ENCODE results near the gene COQ2.
"Not testable (repeated sequence)": the region's sequence is repeated elsewhere in the genome, so short reads cannot be mapped to it uniquely, and the experiment has no call there.

Gene COQ2

DNA sequence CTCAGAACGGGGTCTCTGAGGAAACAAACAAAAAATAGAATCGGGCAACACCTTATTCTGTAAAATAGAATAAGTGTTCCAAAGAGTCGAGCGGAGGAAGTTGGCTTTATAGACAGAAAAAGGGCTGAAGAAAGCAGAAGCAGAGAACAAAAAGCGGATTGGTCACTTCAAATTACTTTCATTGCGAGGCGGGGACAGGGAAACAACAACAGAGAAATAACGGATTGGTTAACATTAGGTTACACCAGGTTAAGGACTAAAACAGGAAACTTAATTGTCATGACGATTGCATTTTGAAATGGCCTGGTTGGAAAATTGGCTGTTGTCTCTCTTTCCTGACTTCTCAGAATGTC is 433 bp upstream of the COQ2 start:
- DNase-seq (ENCODE audit: low spot score): no peak

DNA sequence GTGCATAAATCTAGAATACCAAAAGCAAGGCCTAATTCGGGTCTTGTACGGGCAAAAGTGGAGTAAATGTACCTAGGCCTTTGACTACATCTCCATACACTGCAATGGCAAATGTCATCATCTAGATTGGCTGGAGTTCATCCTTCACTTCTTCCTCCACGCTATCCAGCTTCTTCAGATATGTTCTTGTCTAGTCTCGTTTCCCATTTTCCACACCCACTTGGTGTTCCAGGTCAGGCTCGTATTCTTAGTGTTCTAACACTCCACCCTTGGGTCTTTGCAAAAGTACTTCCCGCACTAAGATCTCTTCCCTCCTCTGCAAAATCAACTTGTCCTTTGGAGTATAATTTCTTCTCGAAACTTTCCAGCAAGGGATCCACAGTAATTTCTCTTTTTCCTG is 1.4 kb downstream of the COQ2 start:
- DNase-seq (ENCODE audit: low spot score): no peak

DNA sequence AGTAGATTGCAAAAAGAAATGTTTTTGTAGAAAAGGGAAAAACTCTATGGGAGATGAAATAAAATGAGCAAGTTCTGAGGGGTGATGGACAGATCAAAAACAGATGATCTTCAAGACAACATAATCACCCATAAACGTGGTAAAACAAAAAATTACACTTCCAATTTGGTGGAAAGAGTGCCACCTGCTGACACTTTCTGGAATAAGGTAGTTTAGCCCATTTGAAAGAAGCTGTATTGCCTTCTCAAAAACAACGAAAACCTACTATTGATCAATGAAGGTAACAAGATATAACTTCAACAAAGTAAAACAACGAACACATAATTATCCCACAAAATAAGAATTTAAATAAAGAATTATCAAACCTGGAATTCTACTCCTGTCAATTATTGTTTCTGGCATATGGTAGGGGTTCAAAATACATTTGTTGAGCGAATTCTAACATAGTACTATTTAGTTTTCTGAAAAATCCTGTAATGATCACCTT is 2.5 kb downstream of the COQ2 start:
- DNase-seq (ENCODE audit: low spot score): peak; percentile 48

DNA sequence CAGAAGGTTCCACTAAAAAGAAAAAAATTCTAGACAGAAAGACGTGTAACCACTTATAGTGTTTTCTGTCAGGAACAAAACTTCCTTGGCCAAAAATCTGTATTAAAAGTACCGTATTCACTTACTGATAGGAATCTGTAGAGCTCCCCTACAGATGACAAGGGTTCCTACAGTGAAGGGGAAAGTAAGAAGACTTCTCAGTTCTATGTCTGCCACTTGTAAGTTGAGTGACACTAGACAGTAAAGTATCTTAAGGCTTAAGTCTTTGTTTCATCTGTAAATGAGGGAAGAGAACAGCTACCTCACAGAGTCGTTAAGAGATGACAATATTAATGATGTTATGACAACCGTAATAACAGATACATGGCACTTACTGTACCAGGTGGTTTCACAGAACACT is 3.3 kb downstream of the COQ2 start:
- DNase-seq (ENCODE audit: low spot score): no peak

DNA sequence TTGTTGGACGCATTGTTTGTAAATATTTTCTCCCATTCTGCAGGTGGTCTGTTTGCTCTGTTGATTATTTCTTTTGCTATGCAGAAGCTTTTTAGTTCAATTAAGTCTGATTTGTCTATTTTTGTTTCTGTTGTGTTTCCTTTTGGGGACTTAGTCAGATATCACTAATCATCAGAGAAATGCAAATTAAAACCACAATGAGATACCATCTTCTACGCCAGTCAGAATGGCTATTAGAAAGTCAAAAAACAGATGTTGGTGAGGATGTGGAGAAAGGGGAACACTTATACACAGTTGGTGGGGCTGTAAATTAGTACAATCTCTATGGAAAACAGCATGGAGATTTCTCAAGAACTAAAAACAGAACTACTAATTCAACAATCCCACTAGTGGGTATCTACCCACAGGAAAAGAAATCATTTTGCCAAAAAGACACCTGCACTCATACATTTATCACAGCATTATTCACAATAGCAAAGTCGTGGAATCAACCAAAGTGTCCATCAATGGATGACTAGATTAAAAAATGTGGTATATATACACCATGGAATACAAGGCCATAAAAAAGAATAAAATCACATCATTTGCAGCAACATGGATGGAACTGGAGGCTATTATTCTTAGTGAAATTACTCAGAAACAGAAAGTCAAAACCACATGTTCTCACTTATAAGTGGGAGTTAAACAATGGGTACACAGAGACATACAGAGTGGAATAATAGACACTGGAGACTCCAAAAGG is 8.1 kb downstream of the COQ2 start:
- no peak for DNase-seq (ENCODE audit: low spot score)

DNA sequence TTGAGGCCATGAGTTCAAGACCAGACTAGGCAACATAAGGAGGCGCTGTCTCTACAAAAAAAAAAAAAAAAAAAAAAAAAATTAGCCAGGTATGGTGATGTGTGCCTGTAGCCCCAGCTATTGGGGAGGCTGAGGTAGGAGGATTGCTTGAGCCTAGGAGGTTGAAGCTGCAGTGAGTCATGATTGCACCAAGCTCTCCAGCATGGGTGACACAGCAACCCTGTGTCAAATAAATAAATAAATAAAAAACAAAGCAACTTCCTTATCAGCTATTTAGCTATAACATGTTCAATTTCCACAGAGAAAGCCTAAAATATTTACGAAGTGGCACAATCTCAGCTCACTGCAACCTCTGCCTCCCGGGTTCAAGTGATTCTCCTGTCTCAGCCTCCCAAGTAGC is 10.7 kb downstream of the COQ2 start:
- DNase-seq (ENCODE audit: low spot score): not testable (repeated sequence)

DNA sequence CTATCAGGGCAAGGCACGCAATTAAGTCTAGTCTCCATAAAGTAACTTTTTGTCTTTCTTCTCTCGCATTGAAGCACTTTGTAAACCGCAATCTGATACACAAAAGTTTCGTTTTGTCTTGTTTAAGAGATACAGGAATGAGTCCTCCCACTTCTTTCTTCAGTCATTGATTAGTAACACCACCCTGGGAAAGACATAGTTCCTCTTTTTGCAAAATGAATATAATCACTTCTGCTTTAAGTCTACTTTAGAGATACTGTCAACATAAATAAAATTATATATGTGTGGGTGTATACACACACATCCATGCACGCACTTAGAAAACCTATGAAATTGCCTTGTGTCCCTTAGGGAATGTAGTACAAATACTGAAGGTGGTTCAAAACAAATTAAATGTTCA is 11.7 kb downstream of the COQ2 start:
- DNase-seq (ENCODE audit: low spot score): no peak

DNA sequence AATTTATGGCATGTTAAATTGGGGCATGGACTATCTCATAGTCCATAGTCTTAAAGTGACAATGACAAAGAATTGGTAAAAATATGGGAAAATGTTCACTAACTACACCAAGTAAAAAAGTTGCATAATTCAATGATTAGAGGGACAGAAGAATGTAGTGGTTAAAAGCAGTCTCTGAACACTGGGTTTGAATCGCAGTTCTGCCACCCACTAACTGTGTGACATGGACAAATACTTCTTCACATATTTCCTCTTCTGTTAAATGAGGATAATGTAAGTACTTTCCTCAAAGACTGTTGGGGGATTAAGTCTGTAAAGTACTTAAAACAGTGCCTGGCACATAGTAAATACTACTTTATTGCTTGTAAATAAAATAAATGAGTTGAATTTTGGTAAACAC is 15.3 kb downstream of the COQ2 start:
- no peak for DNase-seq (ENCODE audit: low spot score)

DNA sequence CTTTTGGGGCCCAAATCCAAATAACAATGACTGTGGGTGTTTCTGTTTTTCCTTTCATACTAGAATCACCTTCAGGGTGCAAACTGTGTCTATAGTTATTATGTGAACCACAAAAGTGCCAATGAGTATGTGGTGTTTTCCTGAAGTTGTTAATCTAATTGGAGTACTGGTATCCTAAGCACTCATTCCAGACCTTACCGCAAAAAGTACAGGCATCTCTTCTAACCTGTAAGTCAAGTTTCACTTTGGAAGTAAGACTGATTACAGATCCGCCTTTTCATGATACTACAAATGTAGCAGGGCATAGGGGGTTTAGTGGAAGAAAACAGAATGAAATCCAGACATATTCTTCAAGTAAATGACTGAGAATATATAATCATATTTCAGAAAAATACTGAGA is 16.1 kb downstream of the COQ2 start:
- DNase-seq (ENCODE audit: low spot score): no peak

DNA sequence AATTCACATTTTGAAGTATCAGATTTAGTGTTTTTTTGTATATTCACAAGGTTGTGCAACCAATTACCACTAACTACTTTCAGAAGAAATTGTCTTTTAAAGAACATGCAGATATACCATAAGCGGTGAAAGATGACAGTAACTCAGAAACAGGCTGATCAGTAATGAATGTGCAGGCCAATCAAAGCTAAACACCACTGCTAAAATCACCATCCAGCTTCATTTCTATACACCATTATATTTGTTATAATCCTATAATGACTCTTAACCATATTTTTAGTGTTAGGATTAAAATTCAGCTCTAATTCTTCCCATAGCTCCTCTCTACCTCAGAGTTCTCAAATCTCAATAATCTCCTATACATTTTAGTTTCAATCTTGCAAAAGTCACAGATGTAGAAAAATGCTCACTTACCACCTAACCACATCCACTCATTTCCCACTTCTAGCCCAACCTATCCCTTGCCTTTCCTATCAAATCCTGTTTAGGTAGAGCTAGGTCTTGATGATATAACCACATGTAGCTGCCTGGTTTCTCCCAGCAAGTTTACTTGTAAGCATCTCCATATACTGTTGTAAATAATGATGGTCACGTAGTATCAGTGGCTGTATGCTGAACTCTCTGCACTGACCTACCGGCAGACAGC is 16.6 kb downstream of the COQ2 start:
- no peak for DNase-seq (ENCODE audit: low spot score)

DNA sequence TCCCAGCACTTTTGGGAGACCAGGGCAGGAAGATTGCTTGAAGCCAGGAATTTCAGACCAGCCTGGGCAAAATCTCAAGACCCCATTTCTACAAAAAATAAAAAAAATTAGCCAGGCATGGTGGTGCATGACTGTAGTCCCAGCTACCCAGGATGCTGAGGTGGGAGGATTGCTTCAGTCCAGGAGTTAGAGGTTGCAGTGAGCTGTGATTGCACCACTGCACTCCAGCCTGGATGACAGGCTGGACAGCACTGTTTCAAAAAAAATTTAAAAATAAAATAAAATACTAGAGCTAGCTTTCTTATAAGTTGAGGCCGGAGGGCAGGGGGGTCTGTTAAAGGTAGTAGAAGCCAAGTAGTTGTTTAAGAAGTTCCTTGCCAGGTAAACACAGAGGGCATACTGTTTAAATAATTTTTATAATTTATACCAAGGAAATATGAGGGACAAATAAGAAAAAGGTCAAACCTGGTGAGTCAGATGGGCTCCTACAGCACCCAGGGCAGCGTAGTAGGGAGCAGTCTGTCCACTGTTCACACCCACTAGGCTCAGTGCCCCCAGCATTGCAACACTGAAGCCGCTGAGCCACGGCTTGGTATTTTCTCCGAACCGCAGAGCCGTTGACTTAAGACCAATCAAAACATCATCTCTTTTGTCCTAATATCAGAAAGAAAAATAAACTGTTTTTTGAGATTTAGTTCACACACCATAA is 17.3 kb downstream of the COQ2 start:
- no peak for DNase-seq (ENCODE audit: low spot score)

DNA sequence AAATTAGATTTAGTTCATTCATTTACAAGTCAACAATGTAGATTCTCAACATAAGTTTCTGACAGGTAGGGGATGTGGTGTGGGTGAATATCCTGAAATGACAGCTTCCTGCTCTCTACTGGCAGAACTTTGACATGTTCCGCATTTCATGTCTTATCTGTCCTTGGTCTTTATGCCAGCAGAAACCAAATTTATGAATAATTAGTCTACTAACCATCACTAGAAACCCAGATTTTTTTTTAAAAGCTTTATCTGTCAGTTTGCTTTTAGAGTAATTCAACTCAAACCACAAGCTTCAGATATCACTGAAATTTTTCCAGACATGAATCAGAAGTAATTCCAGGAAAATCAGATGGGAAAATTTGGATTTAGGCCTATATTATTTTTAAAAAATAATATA is 17.9 kb downstream of the COQ2 start:
- no peak for DNase-seq (ENCODE audit: low spot score)

DNA sequence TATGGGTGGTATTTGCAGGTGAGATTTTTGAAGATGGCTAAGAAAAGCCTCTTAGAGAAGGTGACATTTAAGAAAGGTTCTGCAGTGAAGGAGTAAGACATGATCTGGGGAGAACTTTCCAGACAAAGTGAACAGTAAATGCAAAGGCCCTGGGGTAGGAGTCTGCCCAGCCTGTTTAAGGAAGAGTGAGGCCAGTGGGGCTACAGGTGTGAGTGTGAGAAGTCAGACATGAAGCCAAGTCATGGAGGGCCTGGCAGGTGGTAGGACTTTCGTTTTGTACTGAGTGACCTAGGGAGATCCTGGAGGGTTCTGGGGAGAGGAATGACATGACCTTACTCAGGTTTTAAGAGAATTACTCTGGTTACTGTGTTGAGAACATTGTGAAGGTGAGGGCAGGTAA is 21.5 kb downstream of the COQ2 start:
- DNase-seq (ENCODE audit: low spot score): no peak

DNA sequence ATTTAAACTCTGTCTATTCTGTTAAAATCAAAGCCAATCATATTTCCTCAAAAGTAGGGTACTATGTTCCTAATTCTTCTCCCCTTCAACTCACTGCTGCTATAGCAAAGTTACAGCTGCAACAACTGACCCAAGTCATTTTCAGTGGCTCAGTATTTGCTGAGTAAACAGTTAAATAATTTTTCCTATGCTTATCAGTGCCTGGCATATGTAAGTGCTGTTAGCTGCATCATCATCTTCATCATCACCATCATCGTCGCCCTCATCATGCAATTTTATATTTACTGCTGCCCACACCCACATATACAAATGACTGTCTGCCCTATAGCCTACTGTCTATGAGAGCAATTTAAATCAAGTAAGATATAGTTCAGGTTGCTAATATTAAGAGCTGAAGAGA is 21.9 kb downstream of the COQ2 start:
- no peak for DNase-seq (ENCODE audit: low spot score)

DNA sequence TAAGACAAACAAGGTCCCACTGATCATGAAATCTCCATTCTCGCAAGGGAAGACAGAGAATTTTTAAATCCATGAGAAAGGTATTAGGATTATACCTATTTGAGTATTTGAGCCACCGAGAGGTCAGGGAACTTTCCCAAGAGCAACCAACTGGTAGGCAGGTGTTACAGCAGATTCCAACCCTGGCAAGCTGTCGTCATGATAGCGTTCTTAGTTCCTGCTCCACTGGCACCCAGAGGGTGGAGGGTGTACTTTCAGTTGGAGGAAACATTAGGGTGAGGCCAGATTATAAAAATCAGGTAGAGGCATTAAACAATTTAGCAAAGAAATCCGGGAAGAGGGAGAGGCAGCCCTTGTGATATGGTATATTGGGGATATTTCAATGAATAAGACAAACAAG is 23.3 kb downstream of the COQ2 start:
- DNase-seq (ENCODE audit: low spot score): no peak

DNA sequence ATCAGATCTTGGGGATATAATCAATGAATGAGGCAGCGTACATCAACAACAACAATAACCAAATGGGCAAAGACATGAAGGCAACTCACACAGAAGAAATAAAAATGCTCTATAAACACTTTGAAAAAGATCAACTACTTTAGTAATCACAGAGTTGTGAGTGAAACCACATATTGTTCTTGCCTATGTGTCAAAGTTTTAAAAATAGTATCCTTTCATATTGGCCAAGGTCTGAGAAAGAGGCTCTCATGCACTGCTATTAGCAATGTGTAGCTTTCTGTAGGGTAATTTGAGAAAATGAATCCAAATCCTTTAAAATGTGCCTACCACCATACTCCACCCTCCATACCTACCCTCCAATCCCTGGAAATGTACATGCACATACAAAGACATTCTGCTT is 25.0 kb downstream of the COQ2 start:
- DNase-seq (ENCODE audit: low spot score): no peak

DNA sequence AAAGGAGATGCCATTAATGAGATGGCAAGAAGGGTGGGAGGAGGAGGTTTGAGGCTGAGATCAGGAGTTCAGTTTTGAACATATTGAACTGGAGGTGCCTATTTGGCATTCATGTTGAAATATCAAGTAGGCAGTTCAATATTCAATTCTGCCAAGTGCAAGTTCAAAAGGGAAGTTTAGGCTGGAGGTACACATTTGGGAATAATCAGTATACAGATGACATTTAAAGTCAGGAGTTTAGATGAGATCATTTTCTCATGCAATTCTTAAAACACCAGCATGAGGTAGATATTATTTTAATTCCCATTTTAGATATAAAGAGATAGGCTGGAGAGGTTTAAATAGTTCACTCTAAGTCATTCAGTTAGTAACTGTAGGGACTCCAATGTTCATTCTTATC is 26.1 kb downstream of the COQ2 start:
- no peak for DNase-seq (ENCODE audit: low spot score)

DNA sequence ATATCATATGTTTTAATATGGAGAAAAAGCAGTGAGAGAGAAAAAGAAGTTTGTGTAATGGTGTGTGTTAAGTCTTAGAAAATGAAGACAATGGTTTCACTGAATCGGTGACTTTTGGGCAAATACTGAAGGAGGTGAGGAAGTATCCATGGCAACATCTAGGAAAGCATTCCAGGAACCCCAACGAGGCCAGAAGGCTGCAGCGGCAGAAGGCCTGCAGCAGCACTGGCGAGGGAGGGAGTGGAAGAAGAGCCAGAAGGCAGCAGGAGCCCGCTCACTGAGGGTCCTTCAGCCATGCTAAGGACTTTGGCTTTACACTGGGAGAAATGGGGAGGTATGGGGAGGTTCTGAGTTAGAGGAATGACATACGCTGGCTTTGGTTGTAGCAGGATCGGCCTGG is 26.8 kb downstream of the COQ2 start:
- DNase-seq (ENCODE audit: low spot score): no peak

DNA sequence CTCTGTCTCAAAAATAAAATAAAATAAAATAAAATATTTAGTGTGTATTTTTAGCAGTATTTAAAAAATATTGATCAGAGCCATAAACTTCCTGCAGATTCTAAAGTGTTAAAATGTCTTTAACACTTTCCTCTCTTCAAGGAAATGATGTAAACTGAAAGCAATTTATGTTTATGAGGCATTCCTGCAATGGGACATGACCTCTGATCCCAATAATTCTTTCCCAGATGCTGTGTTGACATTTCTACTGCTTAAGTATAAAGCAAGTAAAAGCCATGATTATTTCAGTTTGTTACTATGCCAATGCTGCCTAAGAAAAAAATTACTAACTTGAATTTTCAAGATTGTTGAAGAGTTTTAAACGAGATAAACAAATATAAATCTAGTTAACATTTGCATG is 29.0 kb downstream of the COQ2 start:
- no peak for DNase-seq (ENCODE audit: low spot score)

DNA sequence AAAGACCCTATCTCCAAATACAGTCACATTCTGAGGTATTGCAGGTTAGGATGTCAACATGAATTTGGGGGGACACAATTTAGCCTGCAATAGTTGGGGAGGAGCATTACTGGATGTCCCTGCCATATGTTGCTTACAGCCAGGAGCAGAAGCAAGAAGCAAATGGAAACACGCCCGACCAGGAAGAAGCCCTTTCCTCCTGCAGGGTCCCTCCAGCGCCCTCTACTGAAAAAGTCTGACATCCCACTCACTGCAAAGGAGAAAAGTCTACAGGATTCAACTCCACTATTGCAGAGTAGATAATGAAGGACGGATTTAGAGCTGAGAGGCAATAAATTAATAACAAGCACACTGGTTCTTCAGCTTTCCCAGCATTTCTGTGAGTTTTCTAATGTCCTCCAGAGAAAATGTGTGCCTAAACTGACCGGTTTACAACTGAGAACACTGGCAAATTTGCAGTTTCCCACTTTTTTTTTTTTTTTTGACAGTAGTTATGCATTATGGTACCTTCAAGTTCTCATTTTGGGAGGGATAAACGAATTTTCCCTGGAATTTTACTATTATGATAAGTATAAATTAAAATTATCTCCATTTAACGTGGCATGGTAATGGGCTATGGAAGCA is 31.7 kb downstream of the COQ2 start:
- DNase-seq (ENCODE audit: low spot score): peak; percentile 33

DNA sequence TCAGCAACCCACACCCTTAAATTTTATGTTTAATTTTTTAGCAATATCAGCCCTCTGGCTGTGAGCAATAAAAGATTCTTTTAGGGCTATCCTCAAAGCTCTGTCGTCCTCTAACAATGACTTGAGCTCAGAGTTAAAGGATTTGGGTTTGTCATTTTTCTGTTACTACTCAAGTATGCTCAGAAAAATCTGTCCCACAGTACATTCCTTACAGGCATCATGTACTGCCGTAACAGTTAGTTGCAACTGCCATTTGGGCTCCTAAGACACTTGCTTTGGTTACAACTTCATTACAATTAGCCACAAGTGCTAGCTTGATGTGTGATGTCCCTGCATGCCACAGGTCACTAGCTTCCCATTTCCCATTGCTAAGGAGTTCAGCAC is 33.2 kb downstream of the COQ2 start:
- no peak for DNase-seq (ENCODE audit: low spot score)

DNA sequence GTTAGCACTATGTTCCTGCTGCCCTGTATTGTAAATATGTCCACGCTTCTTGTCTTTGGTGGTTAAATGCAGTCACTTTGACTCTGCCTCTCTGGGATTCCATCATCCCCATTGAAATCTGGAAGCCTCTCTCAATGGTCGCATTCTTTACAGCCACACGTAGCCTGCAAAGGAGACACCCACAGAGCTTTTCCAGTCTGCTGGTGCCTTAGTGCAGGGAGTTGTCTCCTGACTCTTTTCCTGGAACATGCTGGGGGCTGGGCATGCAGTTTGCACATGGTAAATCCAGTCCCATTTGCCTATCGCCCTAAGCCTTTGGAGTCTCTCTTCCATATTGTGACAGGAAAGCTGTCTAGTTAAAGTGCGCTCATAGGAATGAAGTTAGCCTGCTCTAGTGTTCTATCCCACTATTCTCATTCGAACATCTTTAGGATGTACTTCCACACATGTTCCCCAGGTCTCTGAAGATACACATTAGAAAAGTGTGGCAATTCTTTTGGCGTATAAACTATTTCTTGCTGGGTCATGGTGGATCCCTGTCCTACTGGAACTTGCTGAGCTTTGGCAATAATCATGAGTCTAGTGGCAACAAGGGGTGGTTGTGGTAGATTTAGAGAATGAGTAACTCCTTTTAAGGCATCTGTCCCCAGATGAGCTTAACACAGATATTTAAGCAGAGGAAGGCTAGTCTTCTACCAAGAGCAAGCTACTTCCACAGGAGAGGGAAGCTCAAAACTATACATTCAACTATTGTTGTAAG is 33.7 kb downstream of the COQ2 start:
- DNase-seq (ENCODE audit: low spot score): no peak
